Measurements from ENCODE around the gene ROR1. TPM values are rescaled to one million over a fixed set of nuclear protein-coding genes. Genes with fewer than 3 reads are reported as not detected.

The ROR1 gene
- polyA plus RNA-seq, 1 of the 3 experiments (the other 2 are of a cell fraction) = 4.0 TPM

DNA sequence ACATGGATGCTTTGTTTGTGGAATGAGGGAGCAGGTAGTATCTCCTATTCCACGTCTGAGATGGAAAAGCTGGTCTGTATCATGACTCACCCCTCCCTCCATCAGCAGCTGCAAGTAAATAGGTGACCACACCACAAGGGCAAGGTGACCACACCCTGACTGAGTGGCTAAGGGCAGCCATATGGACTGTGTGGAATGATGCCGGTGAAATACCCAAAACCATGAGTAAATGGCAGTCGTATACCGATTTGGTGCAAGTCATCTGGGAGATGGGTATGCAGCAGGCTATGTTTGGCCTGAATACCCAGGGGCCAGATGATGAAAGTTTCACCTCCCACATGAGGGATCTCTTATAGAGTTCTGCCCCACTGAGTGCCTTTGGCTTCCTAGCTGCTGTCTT, 413.8 kb downstream of the ROR1 start (continued):
- TF ChIP-seq, protein P1, sequence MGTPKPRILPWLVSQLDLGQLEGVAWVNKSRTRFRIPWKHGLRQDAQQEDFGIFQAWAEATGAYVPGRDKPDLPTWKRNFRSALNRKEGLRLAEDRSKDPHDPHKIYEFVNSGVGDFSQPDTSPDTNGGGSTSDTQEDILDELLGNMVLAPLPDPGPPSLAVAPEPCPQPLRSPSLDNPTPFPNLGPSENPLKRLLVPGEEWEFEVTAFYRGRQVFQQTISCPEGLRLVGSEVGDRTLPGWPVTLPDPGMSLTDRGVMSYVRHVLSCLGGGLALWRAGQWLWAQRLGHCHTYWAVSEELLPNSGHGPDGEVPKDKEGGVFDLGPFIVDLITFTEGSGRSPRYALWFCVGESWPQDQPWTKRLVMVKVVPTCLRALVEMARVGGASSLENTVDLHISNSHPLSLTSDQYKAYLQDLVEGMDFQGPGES (IDR thresholded peaks at IDR 0.05; ENCODE audit: low read depth, low read length) = no peak
- TF ChIP-seq SIN3A (IDR thresholded peaks at IDR 0.05; ENCODE audit: borderline replicate concordance, low read depth, low read length) (no peak), MEF2A (IDR thresholded peaks at IDR 0.05; ENCODE audit: borderline replicate concordance, low read depth) (no peak), GABPA (IDR thresholded peaks at IDR 0.05; ENCODE audit: low read depth) (no peak), GATA2 (CRISPR knock-in tag; IDR thresholded peaks at IDR 0.05) (no peak), FOSL2 (IDR thresholded peaks at IDR 0.05; ENCODE audit: borderline replicate concordance, low read depth) (no peak)
- TF ChIP-seq, protein P2, sequence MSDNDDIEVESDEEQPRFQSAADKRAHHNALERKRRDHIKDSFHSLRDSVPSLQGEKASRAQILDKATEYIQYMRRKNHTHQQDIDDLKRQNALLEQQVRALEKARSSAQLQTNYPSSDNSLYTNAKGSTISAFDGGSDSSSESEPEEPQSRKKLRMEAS (IDR thresholded peaks at IDR 0.05; ENCODE audit: low read depth) = no peak
- TF ChIP-seq, protein P3, sequence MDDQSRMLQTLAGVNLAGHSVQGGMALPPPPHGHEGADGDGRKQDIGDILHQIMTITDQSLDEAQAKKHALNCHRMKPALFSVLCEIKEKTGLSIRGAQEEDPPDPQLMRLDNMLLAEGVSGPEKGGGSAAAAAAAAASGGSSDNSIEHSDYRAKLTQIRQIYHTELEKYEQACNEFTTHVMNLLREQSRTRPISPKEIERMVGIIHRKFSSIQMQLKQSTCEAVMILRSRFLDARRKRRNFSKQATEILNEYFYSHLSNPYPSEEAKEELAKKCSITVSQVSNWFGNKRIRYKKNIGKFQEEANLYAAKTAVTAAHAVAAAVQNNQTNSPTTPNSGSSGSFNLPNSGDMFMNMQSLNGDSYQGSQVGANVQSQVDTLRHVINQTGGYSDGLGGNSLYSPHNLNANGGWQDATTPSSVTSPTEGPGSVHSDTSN (IDR thresholded peaks at IDR 0.05) = no peak
- TF ChIP-seq, protein P4, sequence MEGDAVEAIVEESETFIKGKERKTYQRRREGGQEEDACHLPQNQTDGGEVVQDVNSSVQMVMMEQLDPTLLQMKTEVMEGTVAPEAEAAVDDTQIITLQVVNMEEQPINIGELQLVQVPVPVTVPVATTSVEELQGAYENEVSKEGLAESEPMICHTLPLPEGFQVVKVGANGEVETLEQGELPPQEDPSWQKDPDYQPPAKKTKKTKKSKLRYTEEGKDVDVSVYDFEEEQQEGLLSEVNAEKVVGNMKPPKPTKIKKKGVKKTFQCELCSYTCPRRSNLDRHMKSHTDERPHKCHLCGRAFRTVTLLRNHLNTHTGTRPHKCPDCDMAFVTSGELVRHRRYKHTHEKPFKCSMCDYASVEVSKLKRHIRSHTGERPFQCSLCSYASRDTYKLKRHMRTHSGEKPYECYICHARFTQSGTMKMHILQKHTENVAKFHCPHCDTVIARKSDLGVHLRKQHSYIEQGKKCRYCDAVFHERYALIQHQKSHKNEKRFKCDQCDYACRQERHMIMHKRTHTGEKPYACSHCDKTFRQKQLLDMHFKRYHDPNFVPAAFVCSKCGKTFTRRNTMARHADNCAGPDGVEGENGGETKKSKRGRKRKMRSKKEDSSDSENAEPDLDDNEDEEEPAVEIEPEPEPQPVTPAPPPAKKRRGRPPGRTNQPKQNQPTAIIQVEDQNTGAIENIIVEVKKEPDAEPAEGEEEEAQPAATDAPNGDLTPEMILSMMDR (IDR thresholded peaks at IDR 0.05) = no peak

DNA sequence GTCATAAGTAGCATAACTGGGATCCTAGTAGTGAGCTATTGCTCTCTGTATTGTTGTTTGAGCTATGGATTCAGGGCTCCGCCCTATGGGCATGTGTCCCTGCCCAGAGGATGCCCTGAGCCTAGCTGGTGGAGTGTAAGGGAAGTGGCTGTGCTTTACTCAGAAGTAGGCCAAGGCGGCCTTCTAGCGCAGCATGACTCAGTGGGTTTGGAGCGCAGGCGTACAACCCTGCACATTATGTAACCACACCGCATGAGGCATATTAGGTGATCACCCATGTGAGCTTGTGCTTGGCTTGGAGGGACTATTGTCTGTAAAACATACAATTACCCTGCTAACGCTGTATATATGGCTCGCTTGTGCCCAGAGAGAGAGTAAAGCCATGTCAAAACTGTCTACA, 418.5 kb downstream of the ROR1 start:
- Histone ChIP-seq H3K9me3 (no peaks in the 10 kb centered on the region), H3K27ac (ENCODE audit: low read depth in 2 of 2, low read length in 1 of 2) (no peak overlapping the region), H3F3A (replicated peaks; ENCODE audit: insufficient read depth) (no peaks in the 10 kb centered on the region), H3K79me2 (ENCODE audit: insufficient read depth) (no peaks in the 10 kb centered on the region), H3K9ac (no peak overlapping the region), H4K20me1 (ENCODE audit: insufficient read depth) (no peaks in the 10 kb centered on the region), H3K36me3 (replicated peaks in 1 of 2; ENCODE audit: control insufficient read depth in 1 of 2, insufficient read depth in 2 of 2, low read length in 1 of 2) (no peaks in the 10 kb centered on the region), H2AFZ (ENCODE audit: low read depth) (no peak overlapping the region), H3K4me1 (ENCODE audit: control insufficient read depth in 1 of 2, insufficient read depth in 2 of 2, low read depth in 1 of 2, low read length in 1 of 2) (peaks cover 0 to 29% of the 10 kb centered on the region in 2 experiments; a peak in 2 of 4 replicates), H3K4me3 (ENCODE audit: low read depth in 2 of 2, low read length in 1 of 2) (no peak overlapping the region), H3K4me2 (no peak overlapping the region), H3K27me3 (ENCODE audit: insufficient read depth) (no peaks in the 10 kb centered on the region), H3K9me2 (no peaks in the 10 kb centered on the region)
- 98% methylated on average over 8 of the region's 8 CpGs for WGBS (ENCODE audit: low lambda C conversion rate)
- TF ChIP-seq EZH2phosphoT487 (IDR thresholded peaks at IDR 0.05; ENCODE audit: borderline replicate concordance, low read depth) (no peak), POLR2AphosphoS5 (IDR thresholded peaks at IDR 0.05; ENCODE audit: low read depth, low read length) (no peak), EP300 (IDR thresholded peaks at IDR 0.05; ENCODE audit: borderline replicate concordance in 1 of 2, low read depth in 1 of 2, low read length in 1 of 2) (no peak), NRF1 (IDR thresholded peaks at IDR 0.05; ENCODE audit: low read depth, low read length) (no peak), TEAD4 (IDR thresholded peaks at IDR 0.05; ENCODE audit: borderline replicate concordance, insufficient read depth) (no peak), MEF2A (IDR thresholded peaks at IDR 0.05; ENCODE audit: borderline replicate concordance, low read depth) (no peak), SMC3 (IDR thresholded peaks at IDR 0.05; ENCODE audit: low read depth, low read length) (no peak), RFX5 (IDR thresholded peaks at IDR 0.05; ENCODE audit: low read length) (no peak), NFIC (IDR thresholded peaks at IDR 0.05; ENCODE audit: borderline replicate concordance) (no peak), TCF12 (IDR thresholded peaks at IDR 0.05) (no peak), FOSL2 (IDR thresholded peaks at IDR 0.05; ENCODE audit: borderline replicate concordance, low read depth) (no peak)
- TF ChIP-seq, protein P3 (IDR thresholded peaks at IDR 0.05) = no peak
- TF ChIP-seq, protein P4 (IDR thresholded peaks at IDR 0.05) = no peak
- TF ChIP-seq, protein P5, sequence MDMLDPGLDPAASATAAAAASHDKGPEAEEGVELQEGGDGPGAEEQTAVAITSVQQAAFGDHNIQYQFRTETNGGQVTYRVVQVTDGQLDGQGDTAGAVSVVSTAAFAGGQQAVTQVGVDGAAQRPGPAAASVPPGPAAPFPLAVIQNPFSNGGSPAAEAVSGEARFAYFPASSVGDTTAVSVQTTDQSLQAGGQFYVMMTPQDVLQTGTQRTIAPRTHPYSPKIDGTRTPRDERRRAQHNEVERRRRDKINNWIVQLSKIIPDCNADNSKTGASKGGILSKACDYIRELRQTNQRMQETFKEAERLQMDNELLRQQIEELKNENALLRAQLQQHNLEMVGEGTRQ (IDR thresholded peaks at IDR 0.05; ENCODE audit: borderline replicate concordance, low read depth, low read length) = no peak
- TF ChIP-seq, protein P1 (IDR thresholded peaks at IDR 0.05; ENCODE audit: low read depth, low read length) = no peak
- TF ChIP-seq, protein P2 (IDR thresholded peaks at IDR 0.05; ENCODE audit: low read depth) = no peak
- ChIA-PET CTCF (interaction anchor here (0.9 kb wide), 1 partner anchor 28 kb away, joined by 3 read pairs; no protein-coding TSS in a partner anchor), POLR2A (no interaction called here)
- no peak for DNase-seq
